Panc1 (cell line): ENCODE data around the gene ADCY7. TPM values are rescaled to one million over a fixed set of nuclear protein-coding genes. Genes with fewer than 3 reads are reported as not detected.

Experiments
- ATAC-seq: fragments of 200-7000 bp; cut with Tn5 transposase; 2 replicates; pipeline ENCODE4 v1.9.1; 2020; ENCODE audit warnings: mild to moderate bottlenecking, moderate library complexity
- BruUV-seq: library from RNA; stranded (reverse); fragments of 400-500 nt; replicated peaks from 2 replicates; lab custom pipeline; 2021; lab: Mats Ljungman, UMichigan
- CTCF ChIA-PET: fragments of 300-600 bp; sonication (Branson Sonifier 250); formaldehyde crosslinking; loops from one replicate; lab custom pipeline; 2022; ENCODE audit warnings: antibody characterized with exemption; lab: Charles Lee
- POLR2A ChIA-PET: fragments of 300-600 bp; sonication (Branson Sonifier 250); formaldehyde crosslinking; loops from one replicate; lab custom pipeline; 2022; ENCODE audit warnings: antibody characterized with exemption; lab: Charles Lee
- DNase-seq: peaks from one replicate; pipeline ENCODE4 v3.0.0-alpha.2; 2010; ENCODE audit warnings: low read depth, low spot score
- H3K27ac ChIP-seq: 2 replicates; pipeline ENCODE4 v1.5.1; 2011; ENCODE audit warnings: mild to moderate bottlenecking, low read length, inconsistent platforms
- H3K27me3 ChIP-seq: fragments of 200-500 bp; sonication (Bioruptor generic); 2 replicates; pipeline ENCODE4 v1.6.0; 2014; ENCODE audit warnings: low read length, inconsistent platforms; ENCODE audit not compliant: control insufficient read depth, insufficient read depth
- H3K36me3 ChIP-seq: fragments of 200-500 bp; sonication (Bioruptor generic); 2 replicates; pipeline ENCODE4 v1.5.1; 2014; ENCODE audit warnings: inconsistent platforms, mild to moderate bottlenecking, low read length, moderate library complexity; ENCODE audit not compliant: control insufficient read depth, insufficient read depth
- H3K4me1 ChIP-seq: 2 replicates; pipeline ENCODE4 v1.5.1; 2011; ENCODE audit warnings: inconsistent platforms, mild to moderate bottlenecking, low read length, moderate library complexity; ENCODE audit not compliant: control insufficient read depth, insufficient read depth
- H3K4me3 ChIP-seq, 2 experiments: 2 replicates each; pipeline ENCODE4 v1.5.1; 2011 to 2012; ENCODE audit warnings: low read depth in 2 of 2, low read length in 2 of 2, mild to moderate bottlenecking in 2 of 2, inconsistent platforms in 1 of 2, moderate library complexity in 1 of 2
- H3K9me3 ChIP-seq: fragments of 200-500 bp; sonication (Bioruptor generic); 2 replicates; pipeline ENCODE4 v1.5.1; 2014; ENCODE audit warnings: low read depth, mild to moderate bottlenecking, inconsistent platforms, low read length, moderate library complexity; ENCODE audit not compliant: control insufficient read depth, insufficient read depth
- POLR2AphosphoS5 ChIP-seq: IDR thresholded peaks from 2 replicates; pipeline ENCODE4 v1.6.1; 2012; ENCODE audit warnings: mild to moderate bottlenecking, low read depth, low read length, moderate library complexity
- SIN3A ChIP-seq: IDR thresholded peaks from 2 replicates; pipeline ENCODE4 v1.6.1; 2012; ENCODE audit warnings: low read depth, mild to moderate bottlenecking, low read length, moderate library complexity, borderline replicate concordance; ENCODE audit not compliant: insufficient read depth
- TCF7L2 ChIP-seq: IDR thresholded peaks from 2 replicates; pipeline ENCODE4 v1.6.1; 2011; ENCODE audit warnings: mild to moderate bottlenecking, low read depth, low read length, inconsistent platforms
- in situ Hi-C: cut with HindIII; loops from 2 replicates; pipeline ENCODE4 v1.10.0; 2016; ENCODE audit warnings: low sequenced_read_pairs, low pct_unique_long_range_greater_than_20kb
- intact Hi-C: fragments of 100-400 bp; cut with micrococcal nuclease; formaldehyde crosslinking; loops from one replicate; pipeline ENCODE4 v1.10.0; 2022; ENCODE audit not compliant: unreplicated experiment
- total RNA-seq: library from RNA; stranded (reverse); gene quantifications from one replicate; pipeline ENCODE4 v1.2.1, GENCODE V29; 2021; ENCODE audit not compliant: unreplicated experiment
- TF ChIP-seq, protein P1 (sequence below): fragments of 450-650 bp; IDR thresholded peaks from 2 replicates; pipeline ENCODE4 v1.5.1; 2017; ENCODE audit warnings: mild to moderate bottlenecking
- TF ChIP-seq, protein P2 (sequence below), 2 experiments: IDR thresholded peaks; 2 replicates each; pipeline ENCODE4 v1.6.1; 2011 to 2012; ENCODE audit warnings: low read depth in 2 of 2, control low read depth in 1 of 2, low read length in 1 of 2, mild to moderate bottlenecking in 1 of 2, moderate library complexity in 1 of 2; ENCODE audit not compliant: insufficient read depth in 1 of 2

The ADCY7 gene
- total RNA-seq, 1 experiment from 2014 or later: 6.3 TPM

DNA sequence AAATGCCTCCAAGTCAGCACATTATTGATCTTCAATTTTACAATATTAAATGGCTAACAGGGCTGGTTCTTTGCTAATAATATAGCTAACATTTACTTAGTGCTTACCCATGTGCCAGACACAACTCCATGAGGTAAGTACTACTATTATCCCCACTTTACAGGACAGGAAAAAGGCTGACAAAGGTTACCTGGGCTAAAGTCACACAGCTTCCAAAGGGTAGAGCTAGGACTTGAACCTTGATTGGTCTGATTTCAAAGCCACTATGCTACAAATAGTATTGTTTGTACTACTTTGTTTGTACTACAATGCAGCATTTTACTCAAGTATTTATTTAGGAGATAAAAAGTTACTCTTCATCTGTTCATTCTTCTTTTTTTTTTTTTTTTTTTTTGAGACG is 70.5 kb downstream of the ADCY7 start:
- CTCF ChIA-PET: interaction anchor here (0.6 kb wide), 1 partner anchor 217 kb away, joined by 3 read pairs; no protein-coding TSS in a partner anchor

DNA sequence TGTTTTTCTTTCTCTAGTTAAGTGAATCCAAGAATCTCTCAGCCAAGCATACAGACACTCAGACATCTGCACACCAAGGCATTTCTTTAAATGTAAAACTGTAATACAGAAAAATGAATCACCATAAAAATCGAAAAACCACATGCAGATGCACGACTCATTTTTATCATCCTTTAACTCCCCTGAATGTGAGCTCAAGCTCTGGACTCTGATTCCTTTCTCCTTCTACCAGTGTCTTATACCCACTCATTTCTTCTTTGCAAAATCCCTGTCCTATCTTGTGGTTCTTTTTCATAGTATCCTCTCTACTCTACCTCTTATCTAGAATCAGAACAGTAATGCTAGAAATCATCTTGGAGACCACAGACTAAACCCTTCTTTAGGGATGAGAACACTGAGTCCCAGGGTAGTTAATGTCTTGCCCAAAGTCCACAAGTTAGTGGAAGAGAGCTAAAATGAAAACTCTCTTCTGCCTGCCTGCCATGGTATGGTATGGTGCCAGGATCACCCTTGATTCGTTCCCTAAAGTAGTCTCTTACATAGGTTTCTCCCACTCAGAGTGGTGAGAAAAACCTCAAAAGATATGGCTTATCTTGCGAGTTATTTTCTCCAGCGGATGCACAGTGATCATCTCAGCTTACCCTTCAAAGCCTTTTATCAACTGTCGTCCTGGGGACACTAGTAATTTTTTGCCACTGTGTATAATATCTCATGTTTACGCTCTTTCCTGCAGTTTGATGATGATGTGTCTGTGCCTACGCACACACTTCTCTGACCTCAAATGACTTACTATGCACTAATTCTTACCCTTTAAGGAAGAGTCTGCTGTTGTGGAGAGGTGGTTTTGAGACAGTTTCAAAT is 72.2 kb downstream of the ADCY7 start:
- no peak overlapping the region for H3K27ac ChIP-seq
- no peaks in the 10 kb centered on the region for H3K27me3 ChIP-seq
- CTCF ChIA-PET: no interaction called here
- ATAC-seq: no peak
- H3K4me3 ChIP-seq: no peak overlapping the region
- H3K9me3 ChIP-seq: no peaks in the 10 kb centered on the region
- in situ Hi-C loops (no loop called here), intact Hi-C loops (no loop called here)
- POLR2A ChIA-PET: no interaction called here
- BruUV-seq: no TSS peak
- peaks cover 5% of the 10 kb centered on the region; the same call in 1 of the 2 replicates for H3K36me3 ChIP-seq
- DNase-seq: no peak
- no peaks in the 10 kb centered on the region for H3K4me1 ChIP-seq
- TF ChIP-seq, protein P1, sequence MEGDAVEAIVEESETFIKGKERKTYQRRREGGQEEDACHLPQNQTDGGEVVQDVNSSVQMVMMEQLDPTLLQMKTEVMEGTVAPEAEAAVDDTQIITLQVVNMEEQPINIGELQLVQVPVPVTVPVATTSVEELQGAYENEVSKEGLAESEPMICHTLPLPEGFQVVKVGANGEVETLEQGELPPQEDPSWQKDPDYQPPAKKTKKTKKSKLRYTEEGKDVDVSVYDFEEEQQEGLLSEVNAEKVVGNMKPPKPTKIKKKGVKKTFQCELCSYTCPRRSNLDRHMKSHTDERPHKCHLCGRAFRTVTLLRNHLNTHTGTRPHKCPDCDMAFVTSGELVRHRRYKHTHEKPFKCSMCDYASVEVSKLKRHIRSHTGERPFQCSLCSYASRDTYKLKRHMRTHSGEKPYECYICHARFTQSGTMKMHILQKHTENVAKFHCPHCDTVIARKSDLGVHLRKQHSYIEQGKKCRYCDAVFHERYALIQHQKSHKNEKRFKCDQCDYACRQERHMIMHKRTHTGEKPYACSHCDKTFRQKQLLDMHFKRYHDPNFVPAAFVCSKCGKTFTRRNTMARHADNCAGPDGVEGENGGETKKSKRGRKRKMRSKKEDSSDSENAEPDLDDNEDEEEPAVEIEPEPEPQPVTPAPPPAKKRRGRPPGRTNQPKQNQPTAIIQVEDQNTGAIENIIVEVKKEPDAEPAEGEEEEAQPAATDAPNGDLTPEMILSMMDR: no peak
- TF ChIP-seq POLR2AphosphoS5 (no peak), SIN3A (no peak), TCF7L2 (no peak)
- TF ChIP-seq, protein P2, sequence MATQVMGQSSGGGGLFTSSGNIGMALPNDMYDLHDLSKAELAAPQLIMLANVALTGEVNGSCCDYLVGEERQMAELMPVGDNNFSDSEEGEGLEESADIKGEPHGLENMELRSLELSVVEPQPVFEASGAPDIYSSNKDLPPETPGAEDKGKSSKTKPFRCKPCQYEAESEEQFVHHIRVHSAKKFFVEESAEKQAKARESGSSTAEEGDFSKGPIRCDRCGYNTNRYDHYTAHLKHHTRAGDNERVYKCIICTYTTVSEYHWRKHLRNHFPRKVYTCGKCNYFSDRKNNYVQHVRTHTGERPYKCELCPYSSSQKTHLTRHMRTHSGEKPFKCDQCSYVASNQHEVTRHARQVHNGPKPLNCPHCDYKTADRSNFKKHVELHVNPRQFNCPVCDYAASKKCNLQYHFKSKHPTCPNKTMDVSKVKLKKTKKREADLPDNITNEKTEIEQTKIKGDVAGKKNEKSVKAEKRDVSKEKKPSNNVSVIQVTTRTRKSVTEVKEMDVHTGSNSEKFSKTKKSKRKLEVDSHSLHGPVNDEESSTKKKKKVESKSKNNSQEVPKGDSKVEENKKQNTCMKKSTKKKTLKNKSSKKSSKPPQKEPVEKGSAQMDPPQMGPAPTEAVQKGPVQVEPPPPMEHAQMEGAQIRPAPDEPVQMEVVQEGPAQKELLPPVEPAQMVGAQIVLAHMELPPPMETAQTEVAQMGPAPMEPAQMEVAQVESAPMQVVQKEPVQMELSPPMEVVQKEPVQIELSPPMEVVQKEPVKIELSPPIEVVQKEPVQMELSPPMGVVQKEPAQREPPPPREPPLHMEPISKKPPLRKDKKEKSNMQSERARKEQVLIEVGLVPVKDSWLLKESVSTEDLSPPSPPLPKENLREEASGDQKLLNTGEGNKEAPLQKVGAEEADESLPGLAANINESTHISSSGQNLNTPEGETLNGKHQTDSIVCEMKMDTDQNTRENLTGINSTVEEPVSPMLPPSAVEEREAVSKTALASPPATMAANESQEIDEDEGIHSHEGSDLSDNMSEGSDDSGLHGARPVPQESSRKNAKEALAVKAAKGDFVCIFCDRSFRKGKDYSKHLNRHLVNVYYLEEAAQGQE (IDR thresholded peaks at IDR 0.05; ENCODE audit: insufficient read depth in 1 of 2, low read depth in 2 of 2, low read length in 1 of 2): no peak

More for the DNA sequence above, 70.5 kb downstream of the ADCY7 start:
- in situ Hi-C loops: no loop called here
- no TSS peak for BruUV-seq
- Histone ChIP-seq H3K4me3 (no peak overlapping the region), H3K27ac (no peak overlapping the region), H3K27me3 (no peaks in the 10 kb centered on the region), H3K9me3 (no peaks in the 10 kb centered on the region), H3K36me3 (peaks cover 5% of the 10 kb centered on the region; the same call in 1 of the 2 replicates), H3K4me1 (no peaks in the 10 kb centered on the region)
- intact Hi-C loops: no loop called here
- DNase-seq (no peak), ATAC-seq (no peak)
- POLR2A ChIA-PET: no interaction called here
- TF ChIP-seq SIN3A (no peak), TCF7L2 (no peak), POLR2AphosphoS5 (no peak)
- TF ChIP-seq, protein P1: no peak
- TF ChIP-seq, protein P2 (IDR thresholded peaks at IDR 0.05; ENCODE audit: insufficient read depth in 1 of 2, low read depth in 2 of 2, low read length in 1 of 2): no peak
